ENCODE measurements around the gene RPS2.
"Not testable (repeated sequence)": the region's sequence is repeated elsewhere in the genome, so short reads cannot be mapped to it uniquely, and the experiment has no call there.

DNA sequence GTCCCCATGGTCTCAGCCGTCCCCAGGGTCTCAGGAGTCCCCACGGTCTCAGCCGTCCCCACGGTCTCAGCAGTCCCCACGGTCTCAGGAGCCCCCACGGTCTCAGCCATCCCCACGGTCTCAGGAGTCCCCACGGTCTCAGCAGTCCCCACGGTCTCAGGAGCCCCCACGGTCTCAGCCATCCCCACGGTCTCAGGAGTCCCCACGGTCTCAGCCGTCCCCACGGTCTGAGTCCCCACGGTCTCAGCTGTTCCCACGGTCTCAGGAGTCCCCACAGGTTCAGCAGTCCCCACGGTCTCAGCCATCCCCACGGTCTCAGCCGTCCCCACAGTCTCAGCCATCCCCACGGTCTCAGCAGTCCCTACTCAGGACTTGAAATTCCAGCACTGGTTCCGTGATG lies 44.5 kb downstream of the RPS2 start:
- TF ChIP-seq, protein P1, sequence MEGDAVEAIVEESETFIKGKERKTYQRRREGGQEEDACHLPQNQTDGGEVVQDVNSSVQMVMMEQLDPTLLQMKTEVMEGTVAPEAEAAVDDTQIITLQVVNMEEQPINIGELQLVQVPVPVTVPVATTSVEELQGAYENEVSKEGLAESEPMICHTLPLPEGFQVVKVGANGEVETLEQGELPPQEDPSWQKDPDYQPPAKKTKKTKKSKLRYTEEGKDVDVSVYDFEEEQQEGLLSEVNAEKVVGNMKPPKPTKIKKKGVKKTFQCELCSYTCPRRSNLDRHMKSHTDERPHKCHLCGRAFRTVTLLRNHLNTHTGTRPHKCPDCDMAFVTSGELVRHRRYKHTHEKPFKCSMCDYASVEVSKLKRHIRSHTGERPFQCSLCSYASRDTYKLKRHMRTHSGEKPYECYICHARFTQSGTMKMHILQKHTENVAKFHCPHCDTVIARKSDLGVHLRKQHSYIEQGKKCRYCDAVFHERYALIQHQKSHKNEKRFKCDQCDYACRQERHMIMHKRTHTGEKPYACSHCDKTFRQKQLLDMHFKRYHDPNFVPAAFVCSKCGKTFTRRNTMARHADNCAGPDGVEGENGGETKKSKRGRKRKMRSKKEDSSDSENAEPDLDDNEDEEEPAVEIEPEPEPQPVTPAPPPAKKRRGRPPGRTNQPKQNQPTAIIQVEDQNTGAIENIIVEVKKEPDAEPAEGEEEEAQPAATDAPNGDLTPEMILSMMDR (IDR thresholded peaks at IDR 0.05) = not testable (repeated sequence)
- not testable (repeated sequence) for TF ChIP-seq POLR2A (IDR thresholded peaks at IDR 0.05)

Data from body of pancreas (tissue), 4 donors.